OCI-LY1 (cell line): ENCODE results near the gene SHLD2.

Experiments used
- H2AFZ ChIP-seq: fragments of 200-600 bp; sonication (generic), shearing (Covaris generic); 2 replicates; pipeline ENCODE4 v1.6.0; 2014; ENCODE audit warnings: antibody characterized with exemption, mild to moderate bottlenecking, low read length
- H3F3A ChIP-seq: fragments of 200-600 bp; sonication (generic), shearing (Covaris generic); 2 replicates; pipeline ENCODE4 v1.6.0; 2014; ENCODE audit warnings: mild to moderate bottlenecking, antibody characterized with exemption, low read length, moderate library complexity; ENCODE audit not compliant: insufficient read depth
- H3K27ac ChIP-seq: fragments of 200-600 bp; sonication (generic); 2 replicates; pipeline ENCODE4 v1.5.1; 2014; ENCODE audit warnings: low read length, mixed run types, mild to moderate bottlenecking, low read depth; ENCODE audit not compliant: poor library complexity, severe bottlenecking
- H3K27me3 ChIP-seq: fragments of 200-600 bp; sonication (generic); 2 replicates; pipeline ENCODE4 v1.6.0; 2014; ENCODE audit warnings: antibody characterized with exemption, mild to moderate bottlenecking, low read length, moderate library complexity; ENCODE audit not compliant: insufficient read depth
- H3K36me3 ChIP-seq: fragments of 200-600 bp; sonication (generic); 2 replicates; pipeline ENCODE4 v1.6.1; 2014; ENCODE audit warnings: mild to moderate bottlenecking, antibody characterized with exemption, low read length, moderate library complexity, mixed read lengths; ENCODE audit not compliant: insufficient read depth
- H3K4me1 ChIP-seq: fragments of 200-600 bp; sonication (generic); 2 replicates; pipeline ENCODE4 v1.5.1; 2014; ENCODE audit warnings: mild to moderate bottlenecking, low read length, moderate library complexity; ENCODE audit not compliant: insufficient read depth, severe bottlenecking
- H3K4me2 ChIP-seq: fragments of 200-600 bp; sonication (generic), shearing (Covaris generic); 2 replicates; pipeline ENCODE4 v1.6.1; 2014; ENCODE audit warnings: low read length
- H3K4me3 ChIP-seq: fragments of 200-600 bp; sonication (generic); 2 replicates; pipeline ENCODE4 v1.5.1; 2014; ENCODE audit warnings: low read length, low read depth, mild to moderate bottlenecking, mixed read lengths; ENCODE audit not compliant: poor library complexity, severe bottlenecking
- H3K79me2 ChIP-seq: fragments of 200-600 bp; shearing (Covaris generic); 2 replicates; pipeline ENCODE4 v1.6.1; 2016; ENCODE audit warnings: mixed run types, low read length, mixed read lengths; ENCODE audit not compliant: insufficient read depth
- H3K9ac ChIP-seq: fragments of 200-600 bp; sonication (generic), shearing (Covaris generic); 2 replicates; pipeline ENCODE4 v1.6.1; 2014; ENCODE audit warnings: mild to moderate bottlenecking, low read length, mixed read lengths
- H3K9me2 ChIP-seq: fragments of 200-600 bp; sonication (generic), shearing (Covaris generic); 2 replicates; pipeline ENCODE4 v1.6.1; 2014; ENCODE audit warnings: low read depth, mild to moderate bottlenecking, low read length, mixed read lengths
- H3K9me3 ChIP-seq: fragments of 200-600 bp; shearing (Covaris generic); 2 replicates; pipeline ENCODE4 v1.6.1; 2014; ENCODE audit warnings: low read length, mixed read lengths
- H4K20me1 ChIP-seq: fragments of 200-600 bp; sonication (generic), shearing (Covaris generic); 2 replicates; pipeline ENCODE4 v1.6.0; 2016; ENCODE audit warnings: mild to moderate bottlenecking, low read length; ENCODE audit not compliant: insufficient read depth
- EZH2 ChIP-seq: fragments of 200-600 bp; sonication (generic), shearing (Covaris generic); IDR thresholded peaks from 2 replicates; pipeline ENCODE4 v1.8.0; 2017; ENCODE audit warnings: borderline replicate concordance, mixed run types, mild to moderate bottlenecking, antibody characterized with exemption, low read length, moderate library complexity, mixed read lengths
- TF ChIP-seq, protein P1 (sequence below): fragments of 200-600 bp; sonication (generic), shearing (Covaris generic); IDR thresholded peaks from 2 replicates; pipeline ENCODE4 v1.5.1; 2017; ENCODE audit warnings: mild to moderate bottlenecking, antibody characterized with exemption, low read length, moderate library complexity, mixed read lengths

SHLD2 gene

DNA sequence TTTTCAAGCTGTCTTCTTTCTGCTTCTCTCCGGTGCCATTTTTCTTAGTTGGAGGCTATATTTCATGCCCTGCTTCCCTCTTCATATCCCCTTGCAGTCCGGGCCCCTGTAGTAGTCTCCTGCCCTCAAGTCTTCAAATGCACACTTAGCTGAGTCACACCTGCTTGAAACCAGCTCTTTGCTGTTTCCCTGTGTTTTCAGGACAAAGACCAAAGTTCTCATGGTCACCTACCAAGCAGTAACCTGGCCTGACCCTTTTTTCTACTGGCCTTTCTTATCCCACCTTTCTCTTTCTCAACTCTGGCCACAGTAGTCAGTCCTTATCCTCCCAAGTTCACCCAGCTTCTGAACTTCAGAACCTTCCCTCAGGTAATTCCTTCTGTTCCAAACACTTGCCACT is 28.8 kb upstream of the SHLD2 start:
- H3K79me2 ChIP-seq, result no peaks in the 10 kb centered on the region
- TF ChIP-seq EZH2, result no peak
- TF ChIP-seq, protein P1, sequence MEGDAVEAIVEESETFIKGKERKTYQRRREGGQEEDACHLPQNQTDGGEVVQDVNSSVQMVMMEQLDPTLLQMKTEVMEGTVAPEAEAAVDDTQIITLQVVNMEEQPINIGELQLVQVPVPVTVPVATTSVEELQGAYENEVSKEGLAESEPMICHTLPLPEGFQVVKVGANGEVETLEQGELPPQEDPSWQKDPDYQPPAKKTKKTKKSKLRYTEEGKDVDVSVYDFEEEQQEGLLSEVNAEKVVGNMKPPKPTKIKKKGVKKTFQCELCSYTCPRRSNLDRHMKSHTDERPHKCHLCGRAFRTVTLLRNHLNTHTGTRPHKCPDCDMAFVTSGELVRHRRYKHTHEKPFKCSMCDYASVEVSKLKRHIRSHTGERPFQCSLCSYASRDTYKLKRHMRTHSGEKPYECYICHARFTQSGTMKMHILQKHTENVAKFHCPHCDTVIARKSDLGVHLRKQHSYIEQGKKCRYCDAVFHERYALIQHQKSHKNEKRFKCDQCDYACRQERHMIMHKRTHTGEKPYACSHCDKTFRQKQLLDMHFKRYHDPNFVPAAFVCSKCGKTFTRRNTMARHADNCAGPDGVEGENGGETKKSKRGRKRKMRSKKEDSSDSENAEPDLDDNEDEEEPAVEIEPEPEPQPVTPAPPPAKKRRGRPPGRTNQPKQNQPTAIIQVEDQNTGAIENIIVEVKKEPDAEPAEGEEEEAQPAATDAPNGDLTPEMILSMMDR, result no peak
- no peaks in the 10 kb centered on the region for H3K4me1 ChIP-seq
- H3K4me3 ChIP-seq, result no peak overlapping the region
- no peaks in the 10 kb centered on the region for H3F3A ChIP-seq
- no peak overlapping the region for H3K9ac ChIP-seq
- H2AFZ ChIP-seq, result no peak overlapping the region
- H4K20me1 ChIP-seq, result no peaks in the 10 kb centered on the region
- H3K9me2 ChIP-seq, result no peaks in the 10 kb centered on the region
- H3K9me3 ChIP-seq, result no peaks in the 10 kb centered on the region
- H3K27me3 ChIP-seq, result no peaks in the 10 kb centered on the region
- H3K27ac ChIP-seq, result no peak overlapping the region
- peaks cover 76% of the 10 kb centered on the region for H3K36me3 ChIP-seq
- H3K4me2 ChIP-seq, result no peak overlapping the region

DNA sequence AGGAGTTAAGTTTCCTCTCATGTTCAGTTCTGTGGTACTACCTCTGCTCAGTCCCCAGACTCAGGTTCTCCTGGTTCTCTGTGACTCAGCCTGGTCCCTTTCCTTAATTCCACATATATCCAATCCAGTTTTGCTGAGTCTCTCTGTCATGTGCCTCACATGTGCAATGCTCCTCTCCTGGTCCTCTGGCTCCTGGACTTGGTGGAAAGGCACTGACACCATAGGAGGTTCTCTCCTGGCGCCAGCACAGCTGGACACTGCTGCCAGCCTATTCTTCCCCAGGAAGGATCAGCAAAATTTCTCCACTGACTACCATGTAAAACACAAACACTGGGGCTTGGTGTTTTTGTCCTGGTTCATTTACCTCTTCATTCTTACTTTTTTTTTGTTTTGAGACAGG is 28.1 kb upstream of the SHLD2 start:
- no peaks in the 10 kb centered on the region for H3K4me1 ChIP-seq
- no peaks in the 10 kb centered on the region for H3F3A ChIP-seq
- H3K27ac ChIP-seq, result no peak overlapping the region
- no peak overlapping the region for H2AFZ ChIP-seq
- H3K4me3 ChIP-seq, result no peak overlapping the region
- H3K4me2 ChIP-seq, result no peak overlapping the region
- H3K79me2 ChIP-seq, result no peaks in the 10 kb centered on the region
- H3K9me3 ChIP-seq, result no peaks in the 10 kb centered on the region
- H3K9me2 ChIP-seq, result no peaks in the 10 kb centered on the region
- peaks cover 73% of the 10 kb centered on the region for H3K36me3 ChIP-seq
- H3K27me3 ChIP-seq, result no peaks in the 10 kb centered on the region
- no peaks in the 10 kb centered on the region for H4K20me1 ChIP-seq
- TF ChIP-seq EZH2, result no peak
- TF ChIP-seq, protein P1, result no peak
- no peak overlapping the region for H3K9ac ChIP-seq

DNA sequence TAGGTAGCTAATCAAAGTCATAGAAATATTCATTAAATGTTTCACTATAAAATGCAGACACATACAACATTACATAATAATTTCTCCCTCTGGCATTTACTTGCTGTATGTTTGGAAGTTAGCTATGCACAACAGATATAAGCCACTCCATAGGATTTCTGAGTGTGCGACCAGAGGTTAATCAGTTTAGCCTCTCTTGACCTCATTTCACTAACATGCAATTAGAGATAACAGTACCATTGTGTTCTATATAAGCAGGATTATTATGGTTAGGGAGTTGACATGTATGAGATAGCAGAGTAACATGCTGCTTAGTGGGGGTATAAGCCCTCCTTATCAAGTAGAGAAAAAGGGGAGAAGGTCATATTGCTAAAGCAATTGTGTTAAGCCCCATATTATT is 26.7 kb upstream of the SHLD2 start:
- Histone ChIP-seq H3K4me1 (no peaks in the 10 kb centered on the region), H3K4me2 (no peak overlapping the region), H3K27ac (no peak overlapping the region), H2AFZ (no peak overlapping the region), H4K20me1 (no peaks in the 10 kb centered on the region), H3K9ac (no peak overlapping the region), H3K4me3 (no peak overlapping the region), H3K9me3 (no peaks in the 10 kb centered on the region), H3F3A (no peaks in the 10 kb centered on the region), H3K9me2 (no peaks in the 10 kb centered on the region), H3K79me2 (no peaks in the 10 kb centered on the region), H3K27me3 (no peaks in the 10 kb centered on the region), H3K36me3 (peaks cover 73% of the 10 kb centered on the region)
- no peak for TF ChIP-seq EZH2
- TF ChIP-seq, protein P1, result no peak
